Measurements from ENCODE around the gene TADA2B. TPM values are rescaled to one million over a fixed set of nuclear protein-coding genes. Genes with fewer than 3 reads are reported as not detected.
A peak's percentile ranks its signal among the peaks of the same experiment; 100 is the strongest.

Gene TADA2B
- total RNA-seq, 4 donors from 2014 or later = 13.3 to 27.3 (median 16.5) TPM

DNA sequence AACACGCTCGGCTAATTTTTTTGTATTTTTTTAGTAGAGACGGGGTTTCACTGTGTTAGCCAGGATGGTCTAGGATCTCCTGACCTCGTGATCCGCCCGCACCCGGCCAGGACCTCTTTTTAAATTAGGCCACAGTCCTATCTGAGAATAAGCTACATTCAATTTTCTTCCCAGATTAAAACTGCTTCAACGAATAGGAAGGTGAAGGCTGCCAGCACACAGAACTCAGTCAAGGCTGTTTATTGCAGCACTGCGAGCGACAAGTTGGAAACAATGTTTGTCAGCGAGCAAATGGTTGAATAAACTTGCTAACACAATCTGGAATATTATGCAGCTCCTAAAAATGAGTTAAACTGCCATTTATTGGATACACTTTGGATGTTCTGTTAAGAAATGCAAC, 22.8 kb downstream of the TADA2B start:
- Histone ChIP-seq H3K27me3 (no peaks in the 10 kb centered on the region), H3K9me3 (no peaks in the 10 kb centered on the region), H3K36me3 (peaks cover 6 to 33% (median 20%) of the 10 kb centered on the region in 3 donors), H3K4me3 (no peak overlapping the region), H3K27ac (no peak overlapping the region), H3K4me1 (peaks cover 0 to 44% (median 17%) of the 10 kb centered on the region in 4 donors)
- WGBS, 2 donors = 96 to 97% methylated on average over 11 of the region's 11 CpGs
- no peak for TF ChIP-seq EP300 (IDR thresholded peaks at IDR 0.05)
- TF ChIP-seq, protein P1, sequence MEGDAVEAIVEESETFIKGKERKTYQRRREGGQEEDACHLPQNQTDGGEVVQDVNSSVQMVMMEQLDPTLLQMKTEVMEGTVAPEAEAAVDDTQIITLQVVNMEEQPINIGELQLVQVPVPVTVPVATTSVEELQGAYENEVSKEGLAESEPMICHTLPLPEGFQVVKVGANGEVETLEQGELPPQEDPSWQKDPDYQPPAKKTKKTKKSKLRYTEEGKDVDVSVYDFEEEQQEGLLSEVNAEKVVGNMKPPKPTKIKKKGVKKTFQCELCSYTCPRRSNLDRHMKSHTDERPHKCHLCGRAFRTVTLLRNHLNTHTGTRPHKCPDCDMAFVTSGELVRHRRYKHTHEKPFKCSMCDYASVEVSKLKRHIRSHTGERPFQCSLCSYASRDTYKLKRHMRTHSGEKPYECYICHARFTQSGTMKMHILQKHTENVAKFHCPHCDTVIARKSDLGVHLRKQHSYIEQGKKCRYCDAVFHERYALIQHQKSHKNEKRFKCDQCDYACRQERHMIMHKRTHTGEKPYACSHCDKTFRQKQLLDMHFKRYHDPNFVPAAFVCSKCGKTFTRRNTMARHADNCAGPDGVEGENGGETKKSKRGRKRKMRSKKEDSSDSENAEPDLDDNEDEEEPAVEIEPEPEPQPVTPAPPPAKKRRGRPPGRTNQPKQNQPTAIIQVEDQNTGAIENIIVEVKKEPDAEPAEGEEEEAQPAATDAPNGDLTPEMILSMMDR (IDR thresholded peaks at IDR 0.05) = no peak
- TF ChIP-seq POLR2A (IDR thresholded peaks at IDR 0.05) = no peak
- DNase-seq (ENCODE audit: low spot score in 2 of 2) = no peak

DNA sequence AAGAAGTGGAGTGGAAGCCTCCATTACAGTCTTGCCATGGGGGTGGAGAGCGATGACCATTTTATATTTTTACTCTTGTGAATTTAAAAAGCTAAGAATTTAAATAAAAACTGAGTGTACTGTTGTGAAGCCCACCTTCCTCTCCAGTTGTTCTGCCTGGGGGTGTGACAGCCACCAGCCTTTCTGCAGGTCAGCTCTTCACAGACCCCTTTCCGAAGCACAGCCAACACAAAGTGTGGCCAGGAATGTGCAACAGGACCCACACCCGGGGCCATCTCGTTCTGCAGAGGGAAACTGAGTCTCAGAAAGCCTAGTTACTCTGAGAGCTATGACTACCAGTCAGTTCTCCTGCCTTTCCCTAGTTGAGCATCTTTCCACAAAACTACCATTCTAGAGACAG, 23.3 kb downstream of the TADA2B start:
- H3K4me1 ChIP-seq = peaks cover 0 to 45% (median 17%) of the 10 kb centered on the region in 4 donors
- no peaks in the 10 kb centered on the region for H3K9me3 ChIP-seq
- H3K4me3 ChIP-seq = peak overlapping the region in 2 of 4 donors; percentile 86 to 87
- 84 to 87% methylated on average over 4 of the region's 4 CpGs for WGBS, 2 donors
- TF ChIP-seq, protein P1 (IDR thresholded peaks at IDR 0.05) = no peak
- TF ChIP-seq EP300 (IDR thresholded peaks at IDR 0.05) (no peak), POLR2A (IDR thresholded peaks at IDR 0.05) (no peak)
- no peaks in the 10 kb centered on the region for H3K27me3 ChIP-seq
- no peak for DNase-seq (ENCODE audit: low spot score in 2 of 2)
- no peak overlapping the region for H3K27ac ChIP-seq
- peaks cover 4 to 28% (median 17%) of the 10 kb centered on the region in 3 donors for H3K36me3 ChIP-seq

DNA sequence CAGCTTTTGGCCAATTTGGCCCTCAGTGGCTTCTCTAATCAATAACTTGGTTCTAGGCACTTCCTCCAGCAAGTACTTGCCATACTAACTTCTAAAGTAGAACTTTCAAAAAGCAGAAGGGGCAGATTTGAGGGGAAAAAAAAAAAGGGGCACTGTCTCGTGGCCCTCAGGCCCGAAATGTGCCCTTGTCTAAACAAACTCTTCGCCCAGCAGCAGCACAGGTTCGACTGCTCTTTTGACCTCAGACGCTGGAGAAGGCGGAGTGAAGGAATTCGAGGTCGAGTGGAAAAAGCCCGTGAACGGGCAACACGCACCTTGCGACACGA, 23.9 kb downstream of the TADA2B start:
- no peak for DNase-seq (ENCODE audit: low spot score in 2 of 2)
- H3K4me1 ChIP-seq = peaks cover 0 to 45% (median 17%) of the 10 kb centered on the region in 4 donors
- H3K27ac ChIP-seq = peak overlapping the region in 3 of 4 donors; percentile 87 to 93 (median 91)
- WGBS, 2 donors = 3% methylated on average over 13 of the region's 13 CpGs
- TF ChIP-seq, protein P1 (IDR thresholded peaks at IDR 0.05) = no peak
- TF ChIP-seq POLR2A (IDR thresholded peaks at IDR 0.05) = no peak
- TF ChIP-seq EP300 (IDR thresholded peaks at IDR 0.05) = no peak
- no peaks in the 10 kb centered on the region for H3K27me3 ChIP-seq
- H3K36me3 ChIP-seq = peaks cover 4 to 22% (median 11%) of the 10 kb centered on the region in 3 donors
- H3K9me3 ChIP-seq = no peaks in the 10 kb centered on the region
- peak overlapping the region; percentile 81 to 87 (median 84) for H3K4me3 ChIP-seq

DNA sequence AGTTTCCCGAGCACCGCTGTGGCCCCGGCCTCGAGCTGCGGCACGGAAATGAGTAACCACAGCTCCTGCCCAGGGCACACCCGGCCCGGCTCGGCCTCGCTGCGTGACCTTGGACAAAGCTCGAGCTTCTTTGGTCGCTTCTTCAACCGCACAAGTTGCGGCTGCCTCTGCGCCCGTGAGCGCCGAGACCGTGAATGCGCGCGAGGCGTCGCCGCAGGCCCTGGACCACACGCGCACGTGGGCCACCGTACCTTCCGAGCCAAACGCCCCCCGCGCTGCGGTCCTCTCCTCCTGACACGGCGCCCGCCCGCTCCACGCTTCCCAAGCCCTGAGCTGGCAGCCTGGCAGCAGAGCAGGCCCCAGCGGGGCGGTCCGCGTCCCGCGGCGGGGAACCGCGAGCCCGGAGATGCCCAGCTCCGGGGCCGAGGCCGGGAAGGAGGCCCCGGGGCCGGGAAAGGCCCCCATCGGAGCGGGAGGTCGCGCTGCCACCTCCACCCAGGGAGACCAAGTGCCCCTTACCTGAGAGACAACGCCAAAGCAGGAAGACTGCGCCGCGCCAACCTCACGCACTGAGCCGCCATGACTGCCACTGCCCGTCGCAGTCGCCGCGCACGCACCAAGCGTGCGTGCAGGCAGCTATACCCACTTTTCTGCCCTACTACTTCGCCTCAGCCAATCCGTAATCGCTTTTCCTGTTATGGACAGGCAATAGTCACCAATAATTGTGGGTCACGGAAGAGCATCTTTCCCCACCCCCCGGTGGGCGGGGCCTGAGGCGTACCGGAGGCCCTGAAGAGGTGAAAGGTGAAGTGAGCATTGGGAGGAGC, 24.5 kb downstream of the TADA2B start, which contains the start of gene GRPEL1:
TSS of gene GRPEL1 (minus strand) at position 613 of the 827 bp plus-strand sequence. CDS start at position 581, 32 bp downstream.
- H3K4me1 ChIP-seq = peaks cover 0 to 45% (median 17%) of the 10 kb centered on the region in 4 donors
- 0% methylated on average over 16 to 38 of the region's 81 CpGs for whole genome bisulfite sequencing, 2 donors
- H3K27ac ChIP-seq = peak within 1 kb of the TSS; percentile 69 to 93 (median 90)
- H3K4me3 ChIP-seq = peak within 1 kb of the TSS; percentile 81 to 87 (median 84)
- TF ChIP-seq POLR2A (IDR thresholded peaks at IDR 0.05) (peak; percentile 88 to 95), EP300 (IDR thresholded peaks at IDR 0.05) (peak in 1 of 2 donors; percentile 99)
- TF ChIP-seq, protein P1 (IDR thresholded peaks at IDR 0.05) = peak in 1 of 5 experiments; percentile 10
- H3K9me3 ChIP-seq = no peaks in the 10 kb centered on the region
- peak; percentile 100 for DNase-seq (ENCODE audit: low spot score in 2 of 2)
- no peaks in the 10 kb centered on the region for H3K27me3 ChIP-seq
- peaks cover 4 to 17% (median 9%) of the 10 kb centered on the region in 3 donors for H3K36me3 ChIP-seq

DNA sequence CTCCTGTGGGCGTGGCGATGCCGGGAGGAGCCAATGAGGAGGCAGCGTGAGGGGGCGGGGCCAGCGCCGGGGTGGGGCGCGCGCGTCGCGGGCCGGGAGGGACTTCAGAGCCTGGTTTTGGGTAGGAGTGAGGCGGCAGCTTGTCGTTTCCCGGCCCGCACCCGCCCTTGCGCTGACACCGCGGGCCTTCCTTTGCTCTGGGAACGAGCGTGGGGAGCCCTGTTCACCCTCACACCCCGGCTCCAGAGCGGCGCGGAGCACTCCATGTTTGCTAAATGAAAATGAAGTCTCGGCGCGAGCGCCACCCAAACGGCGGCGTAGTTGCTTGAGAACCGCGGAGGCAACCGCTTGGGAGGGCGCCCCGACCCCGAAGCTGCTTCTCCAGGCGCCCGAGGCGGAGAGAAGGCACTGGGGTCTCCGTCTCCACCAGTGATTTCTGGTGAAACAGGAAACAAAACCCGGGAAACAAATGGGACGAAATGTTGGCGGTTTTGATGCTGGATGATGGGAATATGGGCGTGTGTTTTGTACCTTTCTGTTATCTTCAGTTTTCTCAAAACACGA, 25.2 kb downstream of the TADA2B start:
- TF ChIP-seq POLR2A (IDR thresholded peaks at IDR 0.05) (peak in 1 of 2 donors; percentile 59), EP300 (IDR thresholded peaks at IDR 0.05) (peak; percentile 45 to 74)
- TF ChIP-seq, protein P1 (IDR thresholded peaks at IDR 0.05) = no peak

More for the DNA sequence above, 25.2 kb downstream of the TADA2B start:
- no peaks in the 10 kb centered on the region for H3K27me3 ChIP-seq
- WGBS, 2 donors = 1% methylated on average over 13 to 41 of the region's 50 CpGs
- peaks cover 0 to 45% (median 17%) of the 10 kb centered on the region in 4 donors for H3K4me1 ChIP-seq
- peaks cover 0 to 10% (median 5%) of the 10 kb centered on the region in 3 donors for H3K36me3 ChIP-seq
- DNase-seq (ENCODE audit: low spot score in 2 of 2) = no peak
- H3K4me3 ChIP-seq = peak overlapping the region; percentile 56 to 87 (median 84)
- peak overlapping the region; percentile 57 to 93 (median 90) for H3K27ac ChIP-seq
- no peaks in the 10 kb centered on the region for H3K9me3 ChIP-seq
